ENCODE results near the gene NPFFR2.

DNA sequence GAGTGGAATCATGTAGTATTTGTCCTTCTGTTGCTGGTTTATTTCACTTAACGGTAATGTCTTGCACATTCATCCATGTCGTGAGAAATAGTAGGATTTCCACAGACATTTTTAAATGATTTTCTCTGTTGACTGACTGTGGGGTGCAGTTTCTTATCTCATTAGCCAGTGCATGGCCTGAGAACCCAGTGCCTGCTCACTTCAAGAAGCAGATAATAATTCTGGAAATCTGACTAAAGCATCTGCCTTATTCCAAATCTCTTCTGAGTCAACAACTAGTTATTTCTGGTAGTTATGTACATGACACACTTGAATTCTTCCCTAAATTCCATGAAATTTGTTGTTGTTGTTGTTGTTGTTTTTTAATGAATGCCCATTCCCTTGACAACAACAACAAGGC, 77.6 kb downstream of the NPFFR2 start:
- TF ChIP-seq, protein P1, sequence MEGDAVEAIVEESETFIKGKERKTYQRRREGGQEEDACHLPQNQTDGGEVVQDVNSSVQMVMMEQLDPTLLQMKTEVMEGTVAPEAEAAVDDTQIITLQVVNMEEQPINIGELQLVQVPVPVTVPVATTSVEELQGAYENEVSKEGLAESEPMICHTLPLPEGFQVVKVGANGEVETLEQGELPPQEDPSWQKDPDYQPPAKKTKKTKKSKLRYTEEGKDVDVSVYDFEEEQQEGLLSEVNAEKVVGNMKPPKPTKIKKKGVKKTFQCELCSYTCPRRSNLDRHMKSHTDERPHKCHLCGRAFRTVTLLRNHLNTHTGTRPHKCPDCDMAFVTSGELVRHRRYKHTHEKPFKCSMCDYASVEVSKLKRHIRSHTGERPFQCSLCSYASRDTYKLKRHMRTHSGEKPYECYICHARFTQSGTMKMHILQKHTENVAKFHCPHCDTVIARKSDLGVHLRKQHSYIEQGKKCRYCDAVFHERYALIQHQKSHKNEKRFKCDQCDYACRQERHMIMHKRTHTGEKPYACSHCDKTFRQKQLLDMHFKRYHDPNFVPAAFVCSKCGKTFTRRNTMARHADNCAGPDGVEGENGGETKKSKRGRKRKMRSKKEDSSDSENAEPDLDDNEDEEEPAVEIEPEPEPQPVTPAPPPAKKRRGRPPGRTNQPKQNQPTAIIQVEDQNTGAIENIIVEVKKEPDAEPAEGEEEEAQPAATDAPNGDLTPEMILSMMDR (IDR thresholded peaks at IDR 0.05) = no peak
- TF ChIP-seq POLR2A (IDR thresholded peaks at IDR 0.05) = no peak

All from body of pancreas (tissue), 4 donors.